Endothelial cell of umbilical vein (primary cell): Measurements from ENCODE around the gene KDM7A.

Experiments
- POLR2A ChIP-seq: IDR thresholded peaks from 2 replicates; pipeline ENCODE4 v1.6.1; 2012; ENCODE audit warnings: low read depth, mild to moderate bottlenecking, control low read depth, low read length
- TF ChIP-seq, protein P1 (sequence below): IDR thresholded peaks from 2 replicates; pipeline ENCODE4 v1.6.1; 2011; ENCODE audit not compliant: insufficient read depth, insufficient read length

GRCh38 chr7:140145709-140146108, 31.1 kb downstream of the KDM7A start:
- TF ChIP-seq, protein P1, sequence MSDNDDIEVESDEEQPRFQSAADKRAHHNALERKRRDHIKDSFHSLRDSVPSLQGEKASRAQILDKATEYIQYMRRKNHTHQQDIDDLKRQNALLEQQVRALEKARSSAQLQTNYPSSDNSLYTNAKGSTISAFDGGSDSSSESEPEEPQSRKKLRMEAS, result no peak
- TF ChIP-seq POLR2A, result no peak
